Esophagus muscularis mucosa (tissue), 3 donors: ENCODE measurements around the gene TYR.
"Not testable (repeated sequence)": the region's sequence is repeated elsewhere in the genome, so short reads cannot be mapped to it uniquely, and the experiment has no call there.

Experiments
- CTCF ChIP-seq, 3 experiments: fragments of 200-600 bp in 2 of 3; fragments of 450-650 bp in 1 of 3; sonication (generic) in 2 of 3; IDR thresholded peaks; one replicate each; pipeline ENCODE4 v1.5.1; 2017 to 2019; ENCODE audit warnings: antibody characterized with exemption in 3 of 3, mild to moderate bottlenecking in 2 of 3, moderate library complexity in 1 of 3
- POLR2A ChIP-seq: fragments of 450-650 bp; IDR thresholded peaks from one replicate; pipeline ENCODE4 v1.6.1; 2017; ENCODE audit warnings: antibody characterized with exemption, moderate library complexity, mild to moderate bottlenecking, low read depth

- not testable (repeated sequence) for TF ChIP-seq CTCF (IDR thresholded peaks at IDR 0.05); POLR2A
These were observed 108.9 kb downstream of the TYR start for GRCh38 chr11:89286601-89287000.
